ENCODE data around the gene TBCCD1.
"Not testable (repeated sequence)": the region's sequence is repeated elsewhere in the genome, so short reads cannot be mapped to it uniquely, and the experiment has no call there.

TBCCD1 gene

GRCh38 chr3:186569779-186570095 is 2.6 kb upstream of the TBCCD1 start:
- peak overlapping the region in 15 of 21 experiments; percentile 10 to 91 (median 50) for H3K27ac ChIP-seq

GRCh38 chr3:186569361-186569760 is 2.2 kb upstream of the TBCCD1 start:
- Histone ChIP-seq H3K27ac (peak overlapping the region in 4 of 21 experiments; percentile 10 to 86 (median 55)), H3K4me3 (peak overlapping the region in 2 of 7 experiments; percentile 65 to 94)

More at GRCh38 chr3:186569779-186570095, 2.6 kb upstream of the TBCCD1 start:
- peak overlapping the region; percentile 41 to 96 (median 78) for H3K4me3 ChIP-seq

- H3K27ac ChIP-seq, result peak overlapping the region; percentile 63 to 96 (median 91)
- H3K4me3 ChIP-seq, result peak overlapping the region; percentile 58 to 95 (median 85)
Measured at GRCh38 chr3:186566772-186567071, 417 bp downstream of the TBCCD1 start.

- H3K4me3 ChIP-seq, result no peak overlapping the region
- H3K27ac ChIP-seq, result no peak overlapping the region
Measured at GRCh38 chr3:186564586-186564985, 2.6 kb downstream of the TBCCD1 start.

GRCh38 chr3:186552408-186553031 is 14.6 kb downstream of the TBCCD1 start:
- Histone ChIP-seq H3K27ac (no peak overlapping the region), H3K4me3 (no peak overlapping the region)

- H3K27ac ChIP-seq, result no peak overlapping the region
- H3K4me3 ChIP-seq, result no peak overlapping the region
Measured at GRCh38 chr3:186551387-186551786, 15.8 kb downstream of the TBCCD1 start.

GRCh38 chr3:186549497-186549896 is 17.6 kb downstream of the TBCCD1 start:
- no peak overlapping the region for H3K4me3 ChIP-seq
- no peak overlapping the region for H3K27ac ChIP-seq

GRCh38 chr3:186544281-186544680 is 22.9 kb downstream of the TBCCD1 start, which contains the start of gene CRYGS:
TSS of gene CRYGS (minus strand) at chr3:186544380. CDS start at chr3:186544326, 54 bp downstream.
- Histone ChIP-seq H3K27ac (no peak within 1 kb of the TSS), H3K4me3 (no peak within 1 kb of the TSS)

GRCh38 chr3:186540835-186541226 is 26.3 kb downstream of the TBCCD1 start:
- no peak overlapping the region for H3K27ac ChIP-seq

GRCh38 chr3:186540221-186540834 is 26.8 kb downstream of the TBCCD1 start:
- Histone ChIP-seq H3K4me3 (no peak overlapping the region), H3K27ac (no peak overlapping the region)

More at GRCh38 chr3:186540835-186541226, 26.3 kb downstream of the TBCCD1 start:
- H3K4me3 ChIP-seq, result no peak overlapping the region

GRCh38 chr3:186538779-186539178 is 28.4 kb downstream of the TBCCD1 start:
- no peak overlapping the region for H3K4me3 ChIP-seq
- no peak overlapping the region for H3K27ac ChIP-seq

GRCh38 chr3:186536883-186537844 is 30.0 kb downstream of the TBCCD1 start:
- H3K27ac ChIP-seq, result no peak overlapping the region
- no peak overlapping the region for H3K4me3 ChIP-seq

GRCh38 chr3:186534113-186534669 is 32.9 kb downstream of the TBCCD1 start:
- Histone ChIP-seq H3K4me3 (no peak overlapping the region), H3K27ac (peak overlapping the region in 1 of 21 experiments; percentile 33)

- no peak overlapping the region for H3K27ac ChIP-seq
- H3K4me3 ChIP-seq, result no peak overlapping the region
Measured at GRCh38 chr3:186532598-186533072, 34.5 kb downstream of the TBCCD1 start.

- not testable (repeated sequence) for H3K27ac ChIP-seq, H3K4me3 ChIP-seq
Measured at GRCh38 chr3:186531694-186532093, 35.4 kb downstream of the TBCCD1 start.

GRCh38 chr3:186530415-186530814 is 36.7 kb downstream of the TBCCD1 start:
- H3K27ac ChIP-seq, result no peak overlapping the region
- H3K4me3 ChIP-seq, result no peak overlapping the region

- no peak overlapping the region for H3K4me3 ChIP-seq
- H3K27ac ChIP-seq, result no peak overlapping the region
Measured at GRCh38 chr3:186529201-186529999, 37.7 kb downstream of the TBCCD1 start.

- no peak overlapping the region for H3K27ac ChIP-seq
- no peak overlapping the region for H3K4me3 ChIP-seq
Measured at GRCh38 chr3:186526256-186526606, 40.9 kb downstream of the TBCCD1 start.

Measured in skin epidermis (tissue), 12 donors.